ENCODE results near the gene SIRPA.

SIRPA gene

DNA sequence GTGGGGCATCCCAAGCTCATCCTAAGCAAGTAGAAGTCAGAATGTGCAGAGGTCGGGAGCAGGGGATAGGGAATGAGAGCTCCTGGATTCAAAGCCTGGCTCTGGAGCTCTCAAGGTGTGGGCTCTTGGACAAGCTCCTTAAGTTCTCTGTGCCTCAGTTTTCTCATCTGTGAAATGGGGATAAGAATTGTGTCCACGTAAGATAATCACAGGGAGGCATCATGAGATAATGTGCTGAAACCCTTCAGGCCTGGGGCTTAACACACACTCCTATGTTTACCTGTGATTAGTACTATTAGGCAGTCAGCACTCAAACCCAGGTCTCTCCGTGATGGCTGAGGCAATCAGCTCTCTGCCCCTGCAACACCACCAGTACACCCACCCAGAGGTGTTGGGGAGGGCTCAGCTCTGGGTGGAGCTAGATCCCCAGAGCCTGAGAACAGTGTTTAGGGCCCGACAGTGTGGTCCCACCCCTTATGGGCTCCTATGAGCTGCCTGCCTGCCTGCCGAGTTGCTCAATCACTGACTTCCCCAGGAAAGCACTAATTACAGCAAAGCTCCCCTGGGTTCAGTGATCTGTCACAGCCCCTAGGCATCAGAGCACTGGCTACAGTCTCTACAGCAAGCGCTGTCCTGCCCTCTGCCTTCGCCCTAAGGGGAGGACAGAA, 6.3 kb upstream of the SIRPA start:
- DNase-seq, result no peak

DNA sequence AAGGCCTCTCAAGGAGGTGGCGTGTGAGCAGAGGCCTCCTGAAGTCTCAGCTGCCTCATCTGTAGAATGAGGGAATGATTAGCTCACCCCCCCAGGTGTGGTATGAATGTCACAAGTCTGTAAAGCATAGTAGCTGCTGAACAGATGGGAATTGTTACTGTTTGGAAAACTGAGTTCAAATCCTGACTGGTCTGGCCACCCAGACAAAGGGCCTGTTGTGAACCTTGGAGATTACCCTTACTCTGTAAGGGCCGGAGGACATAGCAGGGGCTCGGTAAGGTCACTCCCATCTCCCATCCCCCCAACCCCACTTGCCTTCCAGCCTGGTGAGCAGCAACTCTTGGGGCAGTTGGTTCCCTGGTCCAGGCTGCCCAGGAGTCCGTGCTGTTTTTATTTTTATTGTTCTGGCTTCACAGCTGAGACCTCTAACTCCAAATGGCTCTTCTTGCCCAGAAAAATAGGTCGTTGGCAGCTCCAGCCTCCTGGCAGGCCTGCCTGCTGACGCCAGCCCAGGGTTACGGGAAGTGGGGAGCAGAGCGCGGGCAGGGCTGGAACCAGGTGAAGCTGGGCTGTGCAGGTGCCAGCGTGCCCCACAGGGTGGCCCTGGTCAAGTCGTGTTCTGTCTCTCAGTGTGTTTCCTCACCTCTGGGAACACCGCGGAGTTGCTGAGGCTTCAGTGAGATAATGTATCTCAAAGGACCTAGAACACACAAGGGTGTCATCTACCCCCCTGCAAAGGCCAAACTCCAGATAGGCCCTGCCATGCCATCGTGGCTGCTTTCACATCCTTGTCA, 4.5 kb upstream of the SIRPA start:
- no peak for DNase-seq

- no peak for DNase-seq
These were observed 3.7 kb upstream of the SIRPA start for GRCh38 chr20:1891263-1892118.

DNA sequence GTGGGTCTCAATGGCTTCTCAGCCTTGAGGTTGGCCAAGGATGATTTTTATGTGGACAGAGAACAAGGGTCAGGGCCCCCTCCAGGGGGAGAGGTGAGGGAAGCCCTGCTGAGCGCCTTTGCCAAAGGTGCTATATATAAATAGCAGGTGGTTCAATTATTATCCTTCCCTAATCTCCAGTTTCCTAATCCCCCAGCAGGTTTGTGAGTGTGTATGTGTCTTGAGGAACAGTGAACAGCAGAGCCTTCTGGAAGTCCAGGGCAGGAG, 3.2 kb upstream of the SIRPA start:
- DNase-seq, result no peak

- DNase-seq, result no peak
These were observed 1.3 kb upstream of the SIRPA start for GRCh38 chr20:1893721-1894470.

- no peak for DNase-seq
These were observed 696 bp upstream of the SIRPA start for GRCh38 chr20:1894471-1894950.

DNA sequence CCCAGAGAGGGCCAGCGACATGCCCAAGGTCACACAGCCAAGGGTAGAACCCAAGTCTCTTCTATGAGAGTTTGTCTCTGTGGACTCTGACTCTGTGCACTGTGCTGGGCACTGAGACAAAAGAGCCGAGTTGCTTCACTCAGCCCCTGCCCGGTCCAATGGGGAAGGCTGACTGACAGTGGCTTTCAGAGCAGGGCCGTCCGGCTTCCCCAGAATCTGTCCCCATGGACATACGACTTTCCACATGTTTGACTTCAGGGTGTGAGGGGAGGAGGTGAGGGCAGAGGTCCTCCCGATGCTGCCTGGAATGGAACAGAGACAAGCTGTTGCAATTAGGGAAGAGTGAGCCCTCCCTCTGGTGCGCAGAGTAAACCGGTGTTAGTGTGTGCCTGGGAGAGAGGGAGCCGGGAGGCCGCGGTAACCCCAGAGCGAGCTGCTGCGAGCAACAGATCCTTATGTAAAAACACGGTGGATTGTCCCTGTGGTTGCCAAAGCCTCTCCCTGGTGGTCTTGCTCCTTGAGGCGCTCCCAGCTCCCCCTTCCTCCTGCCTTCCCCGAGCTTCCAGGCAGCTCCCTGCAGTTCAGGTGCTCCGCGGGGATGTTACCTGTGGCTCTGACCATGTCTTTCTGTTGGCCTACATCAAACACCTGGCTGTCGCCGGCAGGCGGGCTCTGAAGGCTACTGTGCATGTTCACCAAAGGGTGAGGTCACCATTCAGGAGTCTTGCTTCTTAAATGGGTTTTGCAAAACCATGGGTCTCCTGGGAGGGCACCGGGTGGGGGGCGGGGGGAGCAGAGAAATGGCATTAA, 672 bp downstream of the SIRPA start:
- DNase-seq, result no peak

DNA sequence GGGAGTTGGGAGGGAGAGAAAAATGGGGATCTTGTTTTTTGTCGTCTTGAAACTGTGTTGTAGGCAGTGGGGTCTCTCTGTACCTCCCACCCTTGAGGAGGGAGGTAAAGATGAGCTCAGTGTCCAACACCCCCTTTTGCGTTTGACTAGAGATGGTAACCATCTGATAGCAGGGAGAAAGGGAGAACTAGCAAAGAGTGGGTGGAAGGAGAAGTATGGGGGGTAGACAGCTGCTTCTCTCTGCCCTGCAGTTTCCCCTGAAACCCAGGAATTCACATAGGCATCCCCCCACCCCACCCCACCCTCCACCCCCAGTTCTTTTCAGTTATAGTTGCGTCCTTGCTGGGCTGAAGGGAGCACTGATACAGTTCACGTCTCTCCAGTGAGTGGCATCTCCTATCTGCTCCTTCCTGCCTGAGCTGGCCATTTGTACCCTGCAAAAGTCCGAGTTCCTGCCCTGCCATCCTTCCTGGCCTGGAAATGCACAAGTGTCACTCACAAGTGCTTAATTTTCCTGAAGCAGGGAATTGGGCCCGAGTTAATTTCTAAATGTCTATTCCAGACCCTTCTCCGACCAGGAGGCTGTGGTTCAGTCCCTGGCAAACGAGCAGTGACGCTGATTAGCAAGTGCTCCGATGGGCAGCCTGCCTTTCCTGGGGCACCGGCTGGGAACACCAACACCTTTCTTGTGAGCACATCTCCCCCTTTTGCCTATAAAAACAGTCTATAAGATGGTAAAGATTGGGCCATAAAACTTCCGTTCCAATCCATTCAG, 1.5 kb downstream of the SIRPA start:
- DNase-seq, result no peak

GRCh38 chr20:1897541-1897940, 2.3 kb downstream of the SIRPA start:
- no peak for DNase-seq

DNA sequence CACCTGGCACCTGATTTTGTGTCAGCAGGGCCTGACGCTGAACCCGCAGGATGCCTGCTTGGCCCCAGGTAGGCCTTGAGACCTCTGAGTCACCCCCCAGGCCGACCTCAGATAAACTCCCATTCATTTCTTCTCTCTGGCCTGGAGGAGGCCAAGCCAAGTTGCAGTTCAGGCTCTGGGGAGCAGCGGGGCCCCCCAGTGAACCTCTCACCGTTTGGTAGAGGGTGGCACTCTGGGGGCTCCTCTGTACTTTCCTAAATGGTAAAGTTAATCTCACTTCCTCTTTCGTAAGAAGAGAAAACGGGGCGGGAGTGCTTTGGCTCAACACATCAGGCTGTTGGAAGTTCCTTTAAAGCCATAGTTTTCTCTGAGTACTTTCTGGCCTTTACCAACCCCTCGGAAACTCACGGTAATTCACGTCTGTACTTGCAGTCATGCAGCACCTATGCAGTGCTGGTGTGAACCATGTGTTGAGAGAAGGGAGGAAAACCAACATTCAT, 2.8 kb downstream of the SIRPA start:
- no peak for DNase-seq

GRCh38 chr20:1898482-1899240, 3.5 kb downstream of the SIRPA start:
- no peak for DNase-seq

DNA sequence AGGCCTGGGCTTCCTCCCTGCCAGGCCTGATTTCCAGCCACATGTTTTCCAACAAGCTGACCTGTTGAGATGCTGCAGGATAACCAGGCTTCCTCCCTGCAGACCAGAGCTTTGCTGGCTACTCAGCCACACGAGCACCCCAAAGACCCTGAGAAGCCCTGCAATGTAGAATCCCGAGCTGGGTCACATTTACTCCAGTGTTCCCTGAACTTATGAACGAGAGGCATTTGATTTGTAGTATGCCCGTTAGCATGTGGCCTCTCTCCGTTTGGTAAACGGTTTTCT, 4.0 kb downstream of the SIRPA start:
- no peak for DNase-seq

DNA sequence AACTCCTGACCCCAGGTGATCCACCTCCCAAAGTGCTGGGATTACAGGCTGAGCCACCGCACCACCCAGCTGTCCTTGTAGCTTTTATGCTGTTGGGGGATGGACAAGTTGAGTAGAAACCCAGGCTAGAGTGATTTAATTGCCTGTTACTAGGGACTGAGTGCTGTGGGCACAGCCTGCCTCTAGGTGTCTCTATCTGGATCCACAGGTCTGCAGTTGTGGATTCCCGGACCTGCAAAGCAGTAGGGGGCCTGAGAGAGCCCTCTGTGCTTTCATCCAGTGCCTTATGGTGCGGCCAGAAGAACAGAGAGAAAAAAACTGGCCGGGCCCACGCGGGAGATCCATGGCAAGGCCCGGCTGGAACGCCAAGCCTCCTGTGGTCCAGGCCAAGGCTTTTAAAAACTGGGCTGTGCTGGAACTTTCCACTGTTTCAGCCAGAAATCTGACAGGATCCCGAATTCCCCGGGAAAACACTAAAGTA, 5.2 kb downstream of the SIRPA start:
- no peak for DNase-seq

DNA sequence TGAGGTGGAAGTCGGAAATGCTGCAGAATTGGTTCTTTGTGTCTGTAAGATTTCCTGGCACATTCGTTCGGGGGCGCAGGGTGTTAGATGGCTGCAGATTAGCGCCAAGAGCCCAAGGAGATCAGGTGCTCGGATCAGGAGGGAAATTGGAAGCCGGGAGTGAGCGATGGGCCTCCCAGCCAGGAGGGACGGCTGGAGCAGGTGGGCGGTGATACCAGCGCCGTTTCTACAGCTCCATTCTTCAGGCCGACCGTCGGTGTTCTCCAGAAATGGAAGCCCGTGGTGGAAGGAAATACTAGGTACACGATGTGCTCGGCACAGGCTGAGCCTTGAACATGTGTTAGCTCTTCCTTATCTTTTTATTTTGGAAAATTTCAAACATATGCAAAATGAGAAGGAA, 6.5 kb downstream of the SIRPA start:
- DNase-seq, result no peak

GRCh38 chr20:1902188-1902587, 7.0 kb downstream of the SIRPA start:
- DNase-seq, result no peak

- no peak for DNase-seq
These were observed 8.9 kb downstream of the SIRPA start for GRCh38 chr20:1904135-1904534.

- no peak for DNase-seq
These were observed 9.8 kb downstream of the SIRPA start for GRCh38 chr20:1905009-1905408.

GRCh38 chr20:1905693-1906092, 10.5 kb downstream of the SIRPA start:
- DNase-seq, result no peak

DNA sequence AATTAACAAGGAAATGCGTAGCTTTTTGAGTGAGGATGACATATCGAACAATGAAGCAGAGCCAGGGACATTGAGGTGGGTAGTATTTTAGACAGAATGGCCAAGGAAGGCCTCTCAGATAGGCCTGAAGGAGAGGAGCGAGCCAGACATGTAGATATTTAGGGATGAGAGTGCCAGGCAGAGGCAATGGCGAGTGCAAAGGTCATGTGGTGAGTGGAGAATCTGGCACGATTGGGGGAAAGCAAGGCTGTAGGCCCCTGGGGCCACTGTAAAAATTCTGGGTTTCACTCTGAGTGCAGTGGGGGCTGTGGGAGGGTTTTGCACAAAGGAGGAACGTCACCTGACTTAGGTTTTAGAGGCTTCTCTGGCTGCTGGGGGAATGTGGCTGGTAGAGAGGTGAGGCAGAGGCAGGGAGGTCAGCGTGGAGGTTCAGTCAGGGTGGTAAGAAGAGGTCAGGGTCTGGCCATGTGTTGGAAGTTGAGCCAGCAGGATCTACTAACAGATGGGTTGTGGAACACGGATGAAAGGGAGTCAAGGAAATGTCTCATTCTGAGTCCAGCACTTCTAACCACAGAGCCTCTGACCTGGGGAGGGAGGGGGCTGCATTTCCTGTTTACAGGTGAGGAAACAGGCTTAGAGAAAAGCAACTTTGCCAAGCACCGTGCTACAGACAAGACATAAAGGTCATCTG, 11.3 kb downstream of the SIRPA start:
- no peak for DNase-seq

GRCh38 chr20:1907586-1907985, 12.4 kb downstream of the SIRPA start:
- no peak for DNase-seq

Measured in T-helper 1 cell (primary cell).